ENCODE measurements around the gene OR1S1.
"Not testable (repeated sequence)": the region's sequence is repeated elsewhere in the genome, so short reads cannot be mapped to it uniquely, and the experiment has no call there.

Gene OR1S1

DNA sequence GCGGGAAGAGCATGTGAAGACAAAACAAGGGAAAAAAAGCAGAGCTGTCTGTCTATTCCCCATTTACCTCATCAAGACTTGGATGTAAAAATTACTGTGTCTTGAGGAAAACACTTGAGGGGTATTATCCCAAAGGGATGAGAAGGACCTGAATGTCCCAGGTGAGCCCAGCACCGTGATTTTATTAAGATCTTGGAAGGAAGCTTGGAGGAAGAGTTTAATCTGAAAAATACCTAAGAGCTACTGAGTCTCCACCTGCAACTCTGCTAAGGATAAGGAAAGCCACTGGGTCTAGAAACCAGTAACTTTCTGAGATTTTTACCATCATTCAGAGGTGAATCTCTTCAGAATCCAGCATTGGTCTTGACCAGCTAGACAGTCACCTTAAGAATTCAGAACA, at the start of gene OR1S1:
Gene OR1S1, plus strand, starts transcription at position 301 of the 400 bp plus-strand sequence.
- not testable (repeated sequence) for DNase-seq

DNA sequence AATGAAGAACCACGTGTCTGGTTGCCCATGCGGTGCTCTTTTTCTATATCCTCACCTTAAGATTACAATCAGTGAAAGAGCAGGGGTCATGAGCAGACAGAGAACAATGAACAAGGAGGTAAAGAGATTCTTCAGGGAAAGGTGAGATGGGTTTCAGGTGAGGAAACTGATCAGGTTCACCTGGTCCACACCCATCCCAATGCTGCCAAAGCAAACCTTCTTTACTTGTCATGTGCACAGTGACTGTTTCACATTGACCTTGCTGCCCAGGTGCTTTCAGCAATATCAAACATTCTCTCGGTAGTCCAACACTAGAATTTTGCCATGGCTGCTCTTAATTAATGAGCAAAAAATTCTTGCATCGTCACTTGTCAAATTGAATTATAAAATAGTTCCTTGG, 48.1 kb upstream of the OR1S1 start:
- DNase-seq = no peak

DNA sequence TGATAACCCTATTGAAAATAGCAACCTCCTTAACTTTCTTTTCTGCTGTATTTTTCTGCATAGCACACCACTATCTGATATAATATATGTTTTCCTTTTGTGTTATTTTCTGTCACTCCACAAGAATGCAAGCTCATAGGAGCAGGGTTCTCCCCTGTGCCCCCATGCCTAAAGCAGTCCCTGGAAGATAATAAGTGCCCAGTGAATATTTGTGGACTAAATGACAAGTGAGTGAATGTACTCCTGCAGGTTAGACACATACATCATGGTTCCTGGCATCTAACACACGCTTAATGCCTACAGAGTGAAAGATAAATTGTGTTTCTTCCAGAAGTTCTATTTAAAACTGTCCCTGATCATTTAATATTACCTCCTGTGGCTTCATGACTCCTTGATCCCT, 47.5 kb upstream of the OR1S1 start:
- DNase-seq = no peak

DNA sequence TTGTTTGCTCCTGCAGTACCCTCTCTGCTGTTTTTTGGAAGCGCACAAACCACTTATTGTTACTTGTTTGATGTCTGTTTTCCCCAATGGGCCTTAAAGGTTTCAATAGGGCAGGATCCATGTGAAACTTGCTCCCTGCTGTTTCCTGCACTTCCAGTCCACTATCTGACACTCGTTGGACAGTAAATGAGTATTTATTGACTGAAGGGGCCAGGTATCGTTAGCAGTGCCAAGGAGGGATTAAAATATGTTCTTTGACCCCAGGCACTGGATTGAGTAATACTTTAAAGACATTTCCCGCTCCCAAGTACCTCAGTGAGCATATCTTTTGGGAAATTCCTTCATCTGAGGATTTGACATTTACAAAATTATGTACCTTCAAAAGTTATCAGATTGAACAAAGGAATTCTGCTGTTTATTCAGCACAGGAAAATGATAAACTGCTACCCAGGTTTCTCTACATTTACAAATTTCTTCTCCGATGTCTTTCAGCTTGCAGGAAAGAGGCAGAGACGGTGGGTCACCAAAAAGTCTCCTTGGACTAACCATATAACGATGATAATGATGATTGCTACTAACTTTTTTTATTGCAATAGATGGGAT, 46.9 kb upstream of the OR1S1 start:
- DNase-seq = no peak

DNA sequence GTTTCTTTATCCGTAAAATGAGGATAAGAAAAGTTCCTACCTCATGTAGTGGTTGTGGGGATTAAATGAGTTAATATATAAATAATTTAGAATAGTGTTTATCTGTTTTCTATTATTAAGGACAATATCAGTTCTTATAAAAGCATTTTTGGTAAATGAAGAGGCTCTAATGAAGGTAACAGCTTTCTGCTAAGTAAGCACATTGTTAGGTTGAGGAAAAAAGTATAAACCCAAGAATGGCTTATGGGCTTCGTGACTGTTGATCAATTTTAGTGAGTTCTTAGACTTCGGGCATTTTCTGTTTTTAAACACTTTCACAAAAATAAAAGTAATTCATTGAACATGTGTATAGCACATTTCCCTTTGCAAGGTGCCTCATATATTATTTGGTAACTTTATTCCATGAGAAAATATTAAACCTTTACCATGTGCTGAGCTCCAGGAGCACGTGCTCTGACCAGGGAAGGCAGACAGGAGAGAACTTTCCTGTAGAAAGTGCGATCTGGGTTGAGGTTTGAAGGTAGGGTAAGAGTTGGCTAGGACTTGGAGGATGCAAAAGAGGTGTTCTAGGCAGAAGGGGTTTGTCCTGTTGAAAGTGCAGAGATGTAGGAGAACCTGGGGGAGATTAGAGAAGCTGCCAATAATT, 35.0 kb upstream of the OR1S1 start:
- DNase-seq = no peak

DNA sequence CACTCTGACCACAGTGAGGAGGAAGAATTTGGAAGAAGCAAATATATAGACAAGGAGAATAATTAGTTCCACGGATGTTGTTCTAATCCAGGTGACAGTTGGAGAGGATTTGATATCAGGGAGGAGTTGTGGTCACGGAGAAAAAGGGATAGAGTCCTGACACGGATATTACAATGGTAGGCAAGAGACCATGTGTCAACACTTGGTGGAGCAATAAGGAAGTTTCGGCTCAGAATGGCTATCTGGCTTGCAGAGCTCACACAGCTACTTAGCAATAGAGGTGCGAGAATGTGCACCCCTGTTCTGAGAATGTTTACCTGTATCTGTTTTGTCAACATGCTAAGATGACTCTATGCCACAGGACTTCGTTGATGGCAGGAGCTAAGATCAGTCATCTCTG, 34.1 kb upstream of the OR1S1 start:
- DNase-seq = no peak

DNA sequence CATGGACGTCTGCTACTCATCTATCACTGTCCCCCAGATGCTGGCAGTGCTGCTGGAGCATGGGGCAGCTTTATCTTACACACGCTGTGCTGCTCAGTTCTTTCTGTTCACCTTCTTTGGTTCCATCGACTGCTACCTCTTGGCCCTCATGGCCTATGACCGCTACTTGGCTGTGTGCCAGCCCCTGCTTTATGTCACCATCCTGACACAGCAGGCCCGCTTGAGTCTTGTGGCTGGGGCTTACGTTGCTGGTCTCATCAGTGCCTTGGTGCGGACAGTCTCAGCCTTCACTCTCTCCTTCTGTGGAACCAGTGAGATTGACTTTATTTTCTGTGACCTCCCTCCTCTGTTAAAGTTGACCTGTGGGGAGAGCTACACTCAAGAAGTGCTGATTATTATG, 32.9 kb upstream of the OR1S1 start:
- no peak for DNase-seq

DNA sequence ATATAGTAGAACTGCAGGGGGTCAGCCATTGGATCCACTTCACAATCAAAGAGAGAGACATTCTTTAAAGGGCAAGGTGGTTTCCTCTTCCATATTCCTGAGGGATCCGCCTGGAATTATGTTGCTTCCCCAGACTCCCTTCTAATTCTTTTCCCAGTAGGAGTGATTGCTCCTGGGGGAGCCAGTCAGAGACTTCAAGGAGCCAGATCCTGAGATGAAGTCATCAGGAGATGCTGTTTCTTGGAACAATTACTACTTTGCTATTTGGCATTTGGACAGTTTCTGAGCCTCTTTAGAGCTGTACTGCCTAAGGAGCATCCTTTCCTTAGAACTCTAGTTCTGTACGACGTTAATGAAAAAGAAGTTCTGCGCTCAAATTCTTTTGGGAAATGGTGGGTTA, 25.6 kb upstream of the OR1S1 start:
- DNase-seq = no peak

DNA sequence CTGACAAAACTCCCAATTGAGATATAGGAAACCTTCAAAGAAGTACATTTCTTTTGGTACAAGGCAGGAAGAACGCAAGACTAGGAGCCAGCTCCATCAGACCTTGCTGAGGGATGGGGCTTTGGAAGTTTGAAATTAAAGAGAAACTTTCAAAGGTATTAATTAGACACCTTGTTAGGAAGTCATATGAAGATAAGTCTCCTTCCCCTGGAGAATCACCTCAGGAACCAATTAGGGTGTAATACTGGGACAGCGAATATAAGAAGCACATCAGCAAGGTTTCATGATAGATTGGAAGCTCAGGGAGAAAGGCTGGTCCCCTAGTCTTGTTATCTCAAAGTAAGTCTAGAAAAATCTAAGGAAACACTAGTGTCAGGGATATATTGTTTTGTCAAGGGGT, 23.8 kb upstream of the OR1S1 start, which contains the start of gene OR9Q2:
Gene OR9Q2, plus strand, starts transcription at position 301 of the 400 bp plus-strand sequence. CDS start 1,421 bp downstream, outside the sequence.
- DNase-seq = no peak

DNA sequence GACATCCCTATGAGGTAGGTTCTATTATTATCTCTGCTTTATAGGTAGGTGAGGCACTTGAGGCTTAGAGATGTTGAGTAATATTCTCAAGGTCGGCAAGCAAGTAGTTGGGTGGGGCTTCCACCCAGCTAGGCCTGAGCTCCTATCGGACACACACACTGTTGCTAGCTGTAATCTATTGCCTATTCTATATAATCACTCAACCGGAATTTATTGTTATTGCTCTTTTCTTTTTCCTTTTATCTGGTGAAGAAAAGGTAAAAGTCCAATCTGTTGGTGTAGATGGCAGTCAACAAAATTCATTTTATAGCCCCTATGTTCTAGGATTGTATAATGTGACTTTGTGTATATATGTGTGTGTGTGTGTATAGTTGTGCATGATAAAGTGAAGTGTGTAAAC, 20.3 kb upstream of the OR1S1 start:
- DNase-seq = no peak

DNA sequence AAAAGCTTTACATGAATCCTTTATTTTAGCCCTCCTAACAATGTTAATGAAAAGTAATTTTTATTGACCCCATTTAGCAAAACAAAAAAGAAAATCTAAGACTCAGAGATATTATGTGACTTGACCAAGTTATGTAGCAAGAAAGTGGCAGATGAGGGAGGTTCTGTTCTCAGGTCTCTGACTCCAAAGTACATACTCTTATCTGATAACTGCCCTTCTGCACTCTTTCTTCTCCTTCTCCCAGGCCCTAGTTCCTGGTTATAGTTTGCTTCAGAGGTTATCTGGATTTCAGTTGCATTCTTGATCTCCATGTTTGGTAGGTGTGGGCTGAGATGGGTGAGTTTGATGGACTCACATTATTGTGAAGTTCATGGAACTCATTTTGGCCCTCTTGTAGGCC, 19.1 kb upstream of the OR1S1 start:
- DNase-seq = no peak

DNA sequence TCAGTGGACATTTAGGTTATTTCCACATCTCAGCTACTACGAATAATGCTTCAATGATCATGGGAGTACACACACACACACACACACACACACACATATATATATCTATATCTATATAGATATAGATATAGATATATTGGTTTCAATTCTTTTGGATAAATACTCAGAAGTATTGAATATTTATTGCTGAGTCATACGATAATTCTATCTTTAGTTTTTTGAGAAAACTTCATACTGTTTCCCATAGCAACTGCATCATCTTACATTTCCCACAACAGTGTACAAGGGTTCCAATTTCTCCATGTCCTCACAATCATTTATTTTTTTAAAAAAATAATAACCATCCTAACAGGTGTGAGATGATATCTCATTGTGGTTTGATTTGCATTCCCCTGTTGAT, 16.6 kb upstream of the OR1S1 start:
- DNase-seq = no peak

DNA sequence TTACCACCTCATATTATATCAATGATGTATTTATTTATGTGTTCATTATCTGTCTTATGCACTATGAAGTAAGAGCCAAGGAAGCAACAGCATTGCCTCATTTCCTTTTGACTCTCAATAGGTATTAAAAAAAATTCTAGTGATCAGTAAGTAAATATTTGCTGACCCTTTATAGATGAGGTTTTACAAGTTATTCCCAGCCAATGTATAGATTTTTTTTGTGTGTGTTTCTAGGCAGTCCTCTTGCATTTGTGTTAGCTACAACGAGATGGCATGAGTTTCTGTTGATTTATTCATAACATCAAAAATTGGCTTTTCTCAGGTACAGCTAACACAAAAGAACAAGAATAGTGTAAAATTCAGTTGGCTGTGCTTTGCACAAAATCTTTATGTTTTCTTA, 13.2 kb upstream of the OR1S1 start:
- DNase-seq = no peak

DNA sequence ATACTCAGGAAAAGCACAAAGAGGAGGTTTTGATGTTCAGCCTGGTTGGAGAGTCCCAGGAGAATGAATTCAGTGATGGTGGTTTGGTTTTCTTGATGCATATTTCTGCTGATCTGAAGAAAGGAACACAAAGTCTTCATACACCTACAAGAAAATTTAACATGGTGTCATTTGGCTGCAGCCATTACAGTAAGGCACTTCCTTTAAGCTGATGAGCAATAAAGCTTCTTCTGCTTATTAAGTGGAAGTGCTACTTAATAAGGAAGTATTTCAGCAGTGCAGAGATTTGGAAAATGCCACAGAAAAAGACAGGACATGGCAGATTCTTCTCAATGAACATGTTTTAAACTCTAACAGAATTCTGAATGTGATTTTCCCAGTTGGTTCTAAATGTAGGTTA, 8.5 kb upstream of the OR1S1 start, which contains the start of gene OR1S2:
Gene OR1S2, minus strand, starts transcription at position 101 of the 400 bp plus-strand sequence. Its CDS starts 0 bp downstream, at position 101.
- DNase-seq = no peak

DNA sequence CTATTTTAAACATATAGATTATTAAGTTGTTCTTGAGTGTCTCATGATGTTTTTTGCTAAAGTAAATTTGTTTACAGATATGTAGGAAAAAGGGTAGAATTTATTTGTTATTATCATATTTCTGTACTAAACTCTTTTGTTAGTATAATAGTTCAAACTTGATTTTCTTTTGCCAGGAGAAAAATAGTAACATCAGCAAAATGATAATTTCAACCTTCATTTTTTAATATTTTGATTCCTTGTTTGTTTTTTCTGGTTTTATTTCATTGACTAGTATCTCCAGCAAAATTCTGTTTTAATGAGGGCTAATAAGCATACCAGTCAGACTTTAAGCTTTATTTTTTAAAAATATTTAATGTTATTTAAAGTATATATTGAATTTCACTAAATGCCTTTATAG, 4.0 kb downstream of the OR1S1 start:
- no peak for DNase-seq

DNA sequence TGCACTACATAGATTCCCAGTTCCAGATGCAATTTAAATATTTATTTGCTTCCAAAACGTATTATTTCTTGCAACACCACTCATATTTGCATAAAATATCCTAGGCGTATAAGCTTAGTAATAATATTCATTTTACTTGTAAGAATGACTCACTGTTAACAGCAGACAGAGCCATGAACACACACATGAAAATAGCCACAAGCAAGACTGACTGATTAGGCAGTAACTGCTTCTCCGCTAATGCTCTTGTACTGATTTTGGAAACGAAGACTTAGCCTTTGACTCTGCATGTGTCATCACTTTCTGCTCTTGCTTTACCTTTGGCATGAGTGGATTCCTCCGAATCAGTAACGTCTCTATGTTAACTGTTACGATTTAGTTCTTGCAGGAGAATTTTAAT, 10.2 kb downstream of the OR1S1 start:
- no peak for DNase-seq

DNA sequence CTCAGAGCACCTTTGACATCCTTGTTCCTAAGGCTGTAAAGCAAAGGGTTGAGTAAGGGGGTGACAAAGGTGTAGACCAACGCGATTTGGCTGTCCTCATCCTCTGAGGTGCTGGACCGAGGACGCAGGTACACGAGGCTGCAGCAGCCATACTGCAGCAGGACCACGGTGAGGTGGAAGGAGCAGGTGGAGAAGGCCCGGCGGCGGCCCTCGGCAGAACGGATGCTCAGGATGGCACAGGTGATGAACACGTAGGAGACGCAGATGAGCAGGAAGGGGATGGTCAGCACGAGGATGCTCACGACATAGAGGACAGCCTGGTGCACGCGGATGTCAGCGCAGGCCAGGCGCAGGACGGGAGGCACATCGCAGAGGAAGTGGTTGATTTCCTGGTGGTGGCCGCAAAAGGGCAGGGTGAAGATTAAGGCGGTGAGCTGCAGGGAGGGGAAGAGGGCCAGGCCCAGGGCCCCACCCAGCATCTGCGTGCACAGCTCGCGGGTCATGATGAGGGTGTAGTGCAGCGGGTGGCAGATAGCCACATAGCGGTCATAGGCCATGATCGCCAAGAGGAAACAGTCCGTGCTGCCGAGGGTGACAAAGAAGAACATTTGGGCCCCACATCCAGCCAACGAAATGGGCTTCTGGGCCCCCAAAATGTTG, 15.6 kb downstream of the OR1S1 start:
- DNase-seq = no peak

DNA sequence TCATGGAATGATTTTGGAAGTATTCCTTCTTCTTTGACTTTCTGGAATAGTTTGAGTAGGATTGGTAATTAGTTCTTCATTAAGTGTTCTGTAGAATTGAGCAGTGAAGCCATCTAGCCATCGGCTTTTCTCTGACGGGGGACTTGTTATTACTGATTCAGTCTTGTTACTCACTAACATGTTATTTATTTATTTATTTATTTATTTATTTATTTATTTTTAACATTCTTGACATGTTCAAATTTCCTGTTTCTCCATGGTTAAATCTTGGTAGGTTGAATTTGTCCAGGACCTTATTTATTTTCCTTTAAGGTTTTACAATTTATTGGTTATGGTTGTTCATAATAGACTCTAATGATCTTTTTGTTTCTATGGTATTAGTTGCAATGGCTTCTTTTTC, 31.4 kb downstream of the OR1S1 start:
- no peak for DNase-seq

DNA sequence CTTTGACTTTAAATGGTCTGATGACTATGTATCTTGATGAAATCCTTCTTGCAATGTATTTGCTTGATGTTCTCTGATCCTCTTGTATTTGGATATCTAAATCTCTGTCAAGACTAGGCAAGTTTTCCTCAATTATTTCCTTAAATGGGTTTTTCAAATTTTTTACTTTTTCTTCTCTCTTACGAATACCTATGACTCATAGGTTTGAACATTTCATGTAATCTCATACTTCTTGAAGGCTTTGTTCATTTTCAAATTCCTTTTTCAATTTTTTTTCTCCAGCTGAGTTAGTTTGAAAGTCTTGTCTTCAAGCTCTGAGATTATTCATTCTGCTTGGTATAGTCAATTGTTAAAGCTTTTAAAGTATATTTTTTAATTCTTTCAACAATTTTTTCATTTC, 42.4 kb downstream of the OR1S1 start:
- no peak for DNase-seq

DNA sequence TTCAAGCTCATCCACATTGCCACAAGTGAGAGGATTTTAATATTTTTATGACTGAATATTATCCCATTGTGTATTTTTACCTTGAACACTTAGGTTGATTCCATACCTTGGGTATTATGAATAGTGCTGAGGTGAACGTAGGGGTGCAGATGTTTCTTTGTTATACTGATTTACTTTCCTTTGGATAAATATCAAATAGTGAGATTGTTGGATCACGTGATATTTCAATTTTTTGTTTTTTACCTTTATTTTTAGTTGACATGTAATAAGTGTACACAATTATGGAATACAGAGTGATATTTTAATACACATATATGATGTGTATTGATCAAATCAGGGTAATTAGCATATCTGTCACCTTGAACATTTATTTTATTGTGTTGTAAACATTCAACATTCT, 47.5 kb downstream of the OR1S1 start:
- no peak for DNase-seq
